ENCODE results near the gene MAPK14. TPM values are rescaled to one million over a fixed set of nuclear protein-coding genes. Genes with fewer than 3 reads are reported as not detected.

The MAPK14 gene
- total and polyA plus RNA-seq, 2 donors (not counting 3 experiments of a cell fraction or from before 2014, with no cell fraction given): 33.3 to 54.1 TPM

DNA sequence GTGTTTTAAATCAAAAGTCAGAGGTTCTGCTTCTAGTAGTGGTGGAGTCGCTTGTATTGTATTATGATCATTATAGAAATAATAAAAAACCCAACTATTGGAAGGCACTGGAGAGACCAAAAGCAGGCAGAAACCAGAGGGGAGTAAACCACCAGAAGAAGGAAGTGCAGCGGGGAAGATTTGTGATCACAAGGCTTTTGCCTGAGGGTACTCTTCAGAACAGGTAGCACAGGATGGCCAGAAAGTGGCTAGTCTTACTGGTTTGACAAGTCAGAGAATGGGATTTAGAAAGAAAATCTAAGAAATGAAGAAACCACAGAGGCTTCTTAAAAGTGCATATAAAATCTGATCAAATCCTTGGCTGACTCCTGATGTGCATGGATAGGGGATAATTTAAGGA lies 126.7 kb downstream of the MAPK14 start:
- FAIRE-seq (no peak), DNase-seq (ENCODE audit: low read depth, low spot score) (no peak)
- H3K36me3 ChIP-seq (ENCODE audit: control insufficient read depth in 2 of 2, extremely low read depth in 1 of 2, insufficient read depth in 2 of 2, low read length in 2 of 2): no peaks in the 10 kb centered on the region
- H3K27ac ChIP-seq (ENCODE audit: insufficient read depth, low read depth, low read length): no peak overlapping the region
- no peak overlapping the region for H3K4me2 ChIP-seq (ENCODE audit: insufficient read depth, low read length)
- H3K79me2 ChIP-seq (ENCODE audit: control insufficient read depth, insufficient read depth, low read length): no peaks in the 10 kb centered on the region
- H3K9me1 ChIP-seq (replicated peaks; ENCODE audit: control insufficient read depth, extremely low read depth, insufficient read depth, low read length): no peaks in the 10 kb centered on the region
- dilution Hi-C loops (cut with MboI; ENCODE audit: extremely low pct_ligation_motif_present, low sequenced_read_pairs) (no loop called here), intact Hi-C loops (cut with micrococcal nuclease) (no loop called here)
- no peak overlapping the region for H2AFZ ChIP-seq (ENCODE audit: low read depth, low read length)
- no peak overlapping the region for H3K9ac ChIP-seq (replicated peaks; ENCODE audit: extremely low read depth, insufficient read depth, low read length)
- no TSS peak for BruUV-seq (replicated peaks)
- no peaks in the 10 kb centered on the region for H4K20me1 ChIP-seq (replicated peaks; ENCODE audit: control insufficient read depth, extremely low read depth, insufficient read depth, low read length)
- no peaks in the 10 kb centered on the region for H3K4me1 ChIP-seq (ENCODE audit: control insufficient read depth, extremely low read depth, insufficient read depth, low read length)
- no peak for TF ChIP-seq FOS (IDR thresholded peaks at IDR 0.05; ENCODE audit: borderline replicate concordance, insufficient read depth, low read length)
- no peak for TF ChIP-seq POLR2AphosphoS5 (IDR thresholded peaks at IDR 0.05; ENCODE audit: insufficient read depth, low read depth, low read length)
- no peak for TF ChIP-seq MYC (IDR thresholded peaks at IDR 0.05; ENCODE audit: low read depth, low read length)
- TF ChIP-seq POLR2A (IDR thresholded peaks at IDR 0.05; ENCODE audit: low read depth, low read length): no peak
- TF ChIP-seq EZH2 (IDR thresholded peaks at IDR 0.05; ENCODE audit: borderline replicate concordance, low read depth, low read length, severe bottlenecking): no peak
- TF ChIP-seq, protein P1, sequence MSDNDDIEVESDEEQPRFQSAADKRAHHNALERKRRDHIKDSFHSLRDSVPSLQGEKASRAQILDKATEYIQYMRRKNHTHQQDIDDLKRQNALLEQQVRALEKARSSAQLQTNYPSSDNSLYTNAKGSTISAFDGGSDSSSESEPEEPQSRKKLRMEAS (IDR thresholded peaks at IDR 0.05; ENCODE audit: insufficient read depth, insufficient read length): no peak
- TF ChIP-seq JUN (IDR thresholded peaks at IDR 0.05; ENCODE audit: borderline replicate concordance, insufficient read depth, insufficient read length, low read depth): no peak
- TF ChIP-seq, protein P2, sequence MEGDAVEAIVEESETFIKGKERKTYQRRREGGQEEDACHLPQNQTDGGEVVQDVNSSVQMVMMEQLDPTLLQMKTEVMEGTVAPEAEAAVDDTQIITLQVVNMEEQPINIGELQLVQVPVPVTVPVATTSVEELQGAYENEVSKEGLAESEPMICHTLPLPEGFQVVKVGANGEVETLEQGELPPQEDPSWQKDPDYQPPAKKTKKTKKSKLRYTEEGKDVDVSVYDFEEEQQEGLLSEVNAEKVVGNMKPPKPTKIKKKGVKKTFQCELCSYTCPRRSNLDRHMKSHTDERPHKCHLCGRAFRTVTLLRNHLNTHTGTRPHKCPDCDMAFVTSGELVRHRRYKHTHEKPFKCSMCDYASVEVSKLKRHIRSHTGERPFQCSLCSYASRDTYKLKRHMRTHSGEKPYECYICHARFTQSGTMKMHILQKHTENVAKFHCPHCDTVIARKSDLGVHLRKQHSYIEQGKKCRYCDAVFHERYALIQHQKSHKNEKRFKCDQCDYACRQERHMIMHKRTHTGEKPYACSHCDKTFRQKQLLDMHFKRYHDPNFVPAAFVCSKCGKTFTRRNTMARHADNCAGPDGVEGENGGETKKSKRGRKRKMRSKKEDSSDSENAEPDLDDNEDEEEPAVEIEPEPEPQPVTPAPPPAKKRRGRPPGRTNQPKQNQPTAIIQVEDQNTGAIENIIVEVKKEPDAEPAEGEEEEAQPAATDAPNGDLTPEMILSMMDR (IDR thresholded peaks at IDR 0.05; ENCODE audit: extremely low read depth in 1 of 2, insufficient read depth in 1 of 2, low read depth in 1 of 2, low read length in 2 of 2): no peak
- no peak for TF ChIP-seq GATA2 (IDR thresholded peaks at IDR 0.05; ENCODE audit: insufficient read depth, insufficient read length, low read depth, low read length)
- ChIA-PET POLR2A (no interaction called here), CTCF (no interaction called here)
- H3K4me3 ChIP-seq (replicated peaks in 1 of 3; ENCODE audit: insufficient read depth in 1 of 3, low read depth in 1 of 3, low read length in 3 of 3): no peak overlapping the region
- H3K27me3 ChIP-seq (ENCODE audit: control insufficient read depth in 2 of 2, insufficient read depth in 2 of 2, low read length in 2 of 2): peaks cover 0 to 7% of the 10 kb centered on the region in 2 experiments
- no peaks in the 10 kb centered on the region for H3K9me3 ChIP-seq (replicated peaks; ENCODE audit: control insufficient read depth, insufficient read depth, low read length)
